GM23248 (cell line): Measurements from ENCODE around the gene TSPAN4. TPM values are rescaled to one million over a fixed set of nuclear protein-coding genes. Genes with fewer than 3 reads are reported as not detected.

Experiments used
- DNase-seq: peaks from one replicate; pipeline ENCODE4 v3.0.0-alpha.2; 2015
- H2AFZ ChIP-seq: fragments of 200-600 bp; sonication (generic); 2 replicates; pipeline ENCODE4 v1.6.1; 2016; ENCODE audit warnings: antibody characterized with exemption
- H3F3A ChIP-seq: fragments of 200-600 bp; sonication (generic); 2 replicates; pipeline ENCODE4 v1.6.1; 2016; ENCODE audit warnings: mild to moderate bottlenecking, antibody characterized with exemption, mixed run types; ENCODE audit not compliant: insufficient read depth
- H3K27ac ChIP-seq: fragments of 200-600 bp; sonication (generic); 2 replicates; pipeline ENCODE4 v1.5.1; 2016; ENCODE audit warnings: mild to moderate bottlenecking
- H3K27me3 ChIP-seq: fragments of 200-600 bp; sonication (generic); replicated peaks from 2 replicates; pipeline ENCODE4 v1.6.1; 2016; ENCODE audit warnings: mild to moderate bottlenecking; ENCODE audit not compliant: insufficient read depth
- H3K36me3 ChIP-seq: fragments of 200-600 bp; sonication (generic); 2 replicates; pipeline ENCODE4 v1.6.1; 2016; ENCODE audit warnings: low read depth, mild to moderate bottlenecking
- H3K4me1 ChIP-seq: fragments of 200-600 bp; sonication (generic); 2 replicates; pipeline ENCODE4 v1.6.1; 2016; ENCODE audit warnings: mild to moderate bottlenecking; ENCODE audit not compliant: insufficient read depth
- H3K4me2 ChIP-seq: fragments of 200-600 bp; sonication (generic); one replicate; pipeline ENCODE4 v1.6.1; 2016; ENCODE audit warnings: mild to moderate bottlenecking; ENCODE audit not compliant: unreplicated experiment
- H3K4me3 ChIP-seq: fragments of 200-600 bp; sonication (generic); 2 replicates; pipeline ENCODE4 v1.5.1; 2016; ENCODE audit warnings: mild to moderate bottlenecking
- H3K79me2 ChIP-seq: fragments of 200-600 bp; sonication (generic); 2 replicates; pipeline ENCODE4 v1.6.1; 2016; ENCODE audit warnings: mild to moderate bottlenecking; ENCODE audit not compliant: insufficient read depth
- H3K9ac ChIP-seq: fragments of 200-600 bp; sonication (generic); 2 replicates; pipeline ENCODE4 v1.6.1; 2016; ENCODE audit warnings: mild to moderate bottlenecking
- H3K9me2 ChIP-seq: fragments of 200-600 bp; sonication (generic); 2 replicates; pipeline ENCODE4 v1.6.1; 2016; ENCODE audit warnings: mixed run types, mild to moderate bottlenecking, moderate library complexity; ENCODE audit not compliant: insufficient read depth
- H3K9me3 ChIP-seq: fragments of 200-600 bp; sonication (generic); one replicate; pipeline ENCODE4 v1.6.1; 2017; ENCODE audit warnings: low read depth
- H4K20me1 ChIP-seq: fragments of 200-600 bp; sonication (generic); 2 replicates; pipeline ENCODE4 v1.6.0; 2016; ENCODE audit not compliant: insufficient read depth
- EZH2 ChIP-seq: fragments of 200-600 bp; sonication (generic); IDR thresholded peaks from 2 replicates; pipeline ENCODE4 v1.6.1; 2018; ENCODE audit warnings: antibody characterized with exemption, mild to moderate bottlenecking; ENCODE audit not compliant: insufficient read depth, poor library complexity, severe bottlenecking
- EZH2phosphoT487 ChIP-seq: fragments of 200-600 bp; sonication (generic); IDR thresholded peaks from 2 replicates; pipeline ENCODE4 v1.6.1; 2018; ENCODE audit warnings: antibody characterized with exemption, moderate library complexity, mild to moderate bottlenecking, low read depth; ENCODE audit not compliant: insufficient read depth
- WGBS, 2 experiments: methylation state at CpG; one replicate each; pipeline ENCODE4 v1.1.6; 2015 to 2017; ENCODE audit warnings: low lambda C conversion rate in 2 of 2, low coverage in 1 of 2; ENCODE audit errors: missing lambda C conversion rate in 2 of 2; 5-methylcytosine and 5-hydroxymethylcytosine counted together
- in situ Hi-C: fragments of 300-500 bp; cut with MboI; formaldehyde crosslinking; loops from 2 replicates; pipeline ENCODE4 v1.15.0; 2020
- polyA plus RNA-seq: library from polyadenylated mRNA; unstranded; fragments of >200 nt; fragmentation: Nextera tagmentation; extraction: Ambion mirVana; gene quantifications from 2 replicates; pipeline ENCODE4 v1.2.1, GENCODE V29; 2016
- total RNA-seq: library from RNA; depleted of rRNA; stranded (reverse); fragments of >200 nt; shearing (Covaris generic); gene quantifications from 2 replicates; pipeline ENCODE4 v1.2.3, GENCODE V29; 2014

The TSPAN4 gene
- total and polyA plus RNA-seq, 2 experiments from 2014 or later = 343 to 393 TPM

GRCh38 chr11:863023-863909 lies 20.6 kb downstream of the TSPAN4 start:
- H2AFZ ChIP-seq = no peak overlapping the region
- no peaks in the 10 kb centered on the region for H3K9me2 ChIP-seq
- H3K4me1 ChIP-seq = 0 out of 2 replicates have a peak, but pooled peaks cover 7% of the 10 kb centered on the region
- no peak overlapping the region for H3K9ac ChIP-seq
- no peaks in the 10 kb centered on the region for H3K9me3 ChIP-seq
- H3K27me3 ChIP-seq = no peaks in the 10 kb centered on the region
- H3K36me3 ChIP-seq = no peaks in the 10 kb centered on the region
- no peaks in the 10 kb centered on the region for H3F3A ChIP-seq
- in situ Hi-C loops = no loop called here
- H3K27ac ChIP-seq = no peak overlapping the region
- H4K20me1 ChIP-seq = no peaks in the 10 kb centered on the region
- no peak overlapping the region for H3K4me3 ChIP-seq
- TF ChIP-seq EZH2phosphoT487 = no peak
- no peak for TF ChIP-seq EZH2
- WGBS, 2 experiments = 88 to 90% methylated on average over 20 to 24 of the region's 24 CpGs
- no peak for DNase-seq
- no peak overlapping the region for H3K4me2 ChIP-seq
- no peaks in the 10 kb centered on the region for H3K79me2 ChIP-seq

GRCh38 chr11:863910-864827 lies 21.5 kb downstream of the TSPAN4 start:
- Histone ChIP-seq H3K79me2 (no peaks in the 10 kb centered on the region), H3K27me3 (no peaks in the 10 kb centered on the region), H3K4me1 (0 out of 2 replicates have a peak, but pooled peaks cover 7% of the 10 kb centered on the region), H3K27ac (no peak overlapping the region), H3K4me2 (no peak overlapping the region), H3K36me3 (no peaks in the 10 kb centered on the region), H3K4me3 (no peak overlapping the region), H3K9me2 (no peaks in the 10 kb centered on the region), H3K9ac (no peak overlapping the region), H2AFZ (no peak overlapping the region), H4K20me1 (no peaks in the 10 kb centered on the region), H3K9me3 (no peaks in the 10 kb centered on the region), H3F3A (no peaks in the 10 kb centered on the region)
- in situ Hi-C loops = no loop called here
- no peak for TF ChIP-seq EZH2phosphoT487
- no peak for TF ChIP-seq EZH2
- 92 to 95% methylated on average over 28 of the region's 31 CpGs for WGBS, 2 experiments
- no peak for DNase-seq

GRCh38 chr11:864898-865297 lies 22.2 kb downstream of the TSPAN4 start:
- no peak overlapping the region for H3K27ac ChIP-seq
- H3K9me2 ChIP-seq = no peaks in the 10 kb centered on the region
- H3K4me1 ChIP-seq = 0 out of 2 replicates have a peak, but pooled peaks cover 2% of the 10 kb centered on the region
- TF ChIP-seq EZH2phosphoT487 (no peak), EZH2 (no peak)
- no peak overlapping the region for H3K9ac ChIP-seq
- no peaks in the 10 kb centered on the region for H4K20me1 ChIP-seq
- WGBS, 2 experiments = 96 to 98% methylated on average over 11 of the region's 11 CpGs
- no peak for DNase-seq
- no peak overlapping the region for H3K4me3 ChIP-seq
- in situ Hi-C loops = no loop called here
- H3K27me3 ChIP-seq = no peaks in the 10 kb centered on the region
- H3K79me2 ChIP-seq = no peaks in the 10 kb centered on the region
- no peak overlapping the region for H2AFZ ChIP-seq
- H3K4me2 ChIP-seq = no peak overlapping the region
- no peaks in the 10 kb centered on the region for H3F3A ChIP-seq
- H3K36me3 ChIP-seq = no peaks in the 10 kb centered on the region
- no peaks in the 10 kb centered on the region for H3K9me3 ChIP-seq

- no peaks in the 10 kb centered on the region for H4K20me1 ChIP-seq
- no peaks in the 10 kb centered on the region for H3K27me3 ChIP-seq
- H3K4me1 ChIP-seq = no peaks in the 10 kb centered on the region
- no peak overlapping the region for H3K4me2 ChIP-seq
- H3K9me3 ChIP-seq = no peaks in the 10 kb centered on the region
- no peak overlapping the region for H3K4me3 ChIP-seq
- no peak overlapping the region for H2AFZ ChIP-seq
- no peaks in the 10 kb centered on the region for H3K79me2 ChIP-seq
- H3F3A ChIP-seq = no peaks in the 10 kb centered on the region
- DNase-seq = no peak
- TF ChIP-seq EZH2phosphoT487 (no peak), EZH2 (no peak)
- in situ Hi-C loops = no loop called here
- H3K9me2 ChIP-seq = no peaks in the 10 kb centered on the region
- H3K9ac ChIP-seq = no peak overlapping the region
- 85 to 89% methylated on average over 29 to 37 of the region's 41 CpGs for WGBS, 2 experiments
- H3K36me3 ChIP-seq = no peaks in the 10 kb centered on the region
- H3K27ac ChIP-seq = no peak overlapping the region
Measured at GRCh38 chr11:865462-866430, 23.1 kb downstream of the TSPAN4 start.
